HG03175 (cell line): Measurements from ENCODE around the gene HACL1.

Source experiments
- ATAC-seq: cut with Tn5 transposase; IDR thresholded peaks from one replicate; pipeline ENCODE4 v1.9.1; 2021; ENCODE audit warnings: mild to moderate bottlenecking, moderate library complexity; ENCODE audit not compliant: unreplicated experiment

HACL1 gene

DNA sequence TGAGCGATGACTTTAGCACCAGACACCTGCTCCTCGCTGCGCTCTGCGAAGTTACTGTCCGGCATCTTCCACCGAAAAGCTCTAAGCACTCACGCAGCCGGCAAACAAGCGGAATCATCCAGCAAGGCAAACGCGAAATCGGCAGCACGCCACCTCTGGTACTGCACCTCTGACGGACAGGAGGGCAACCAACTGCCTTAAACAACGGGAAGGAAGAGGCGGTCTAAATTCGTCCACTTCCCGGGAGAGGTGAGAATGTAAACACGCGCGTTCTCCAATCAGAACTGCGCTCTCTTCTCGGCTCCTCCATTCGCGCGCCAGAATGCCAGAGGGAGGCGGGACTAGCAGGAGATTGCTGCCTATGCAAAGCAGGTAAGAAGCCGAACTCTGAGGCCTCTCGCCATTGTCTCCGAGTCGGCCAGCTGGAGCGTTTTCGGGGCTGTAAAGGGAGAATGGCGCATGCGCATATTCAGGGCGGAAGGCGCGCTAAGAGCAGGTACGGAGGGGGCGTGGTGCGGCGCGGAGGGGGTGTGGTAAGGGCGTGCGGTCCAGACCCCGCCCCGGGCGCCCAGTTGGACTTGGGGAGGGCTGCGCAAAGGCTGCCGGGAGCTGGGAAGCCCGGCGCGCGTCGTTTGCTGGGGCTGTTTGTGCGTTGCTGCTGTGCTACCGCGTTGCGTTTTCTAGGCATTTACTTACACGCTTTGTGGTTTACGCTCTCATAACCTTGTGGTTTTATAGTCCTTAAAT lies at the start of gene HACL1, which contains the start of gene BTD:
HACL1 (minus strand) TSS at position 171 of the 747 bp plus-strand sequence; CDS start at position 65, 106 bp downstream.
BTD (plus strand) TSS at position 347 of the 747 bp plus-strand sequence. CDS start 33,695 bp downstream, outside the sequence.
- ATAC-seq, result peak; percentile 95

GRCh38 chr3:15649858-15650257 lies 48.5 kb upstream of the HACL1 start:
- ATAC-seq, result no peak

DNA sequence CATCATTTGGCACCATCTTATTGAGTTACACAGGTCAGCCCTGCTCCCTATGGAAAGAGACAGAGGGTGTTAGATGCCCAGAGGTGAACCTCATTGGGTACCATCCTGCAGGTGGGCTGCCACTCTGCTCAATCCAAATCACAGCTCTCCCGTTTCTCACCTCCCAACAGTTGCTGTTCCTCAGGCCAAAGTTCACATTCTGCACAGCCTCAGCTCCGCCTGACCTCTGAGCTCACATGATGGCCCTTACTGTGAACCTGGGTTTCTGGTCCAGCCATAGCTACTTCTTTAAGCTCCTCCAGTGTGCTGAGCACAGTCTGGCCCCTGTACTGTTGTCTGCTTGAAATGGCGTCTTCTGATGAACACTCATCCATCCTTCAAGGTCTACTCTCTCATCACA lies 48.0 kb upstream of the HACL1 start:
- no peak for ATAC-seq

- peak; percentile 95 for ATAC-seq
Observed at GRCh38 chr3:15647611-15648167, 46.3 kb upstream of the HACL1 start.

GRCh38 chr3:15646851-15647511 lies 45.6 kb upstream of the HACL1 start:
- ATAC-seq, result peak; percentile 27

GRCh38 chr3:15645740-15646501 lies 44.6 kb upstream of the HACL1 start:
- ATAC-seq, result no peak

GRCh38 chr3:15645246-15645645 lies 43.9 kb upstream of the HACL1 start:
- ATAC-seq, result no peak

DNA sequence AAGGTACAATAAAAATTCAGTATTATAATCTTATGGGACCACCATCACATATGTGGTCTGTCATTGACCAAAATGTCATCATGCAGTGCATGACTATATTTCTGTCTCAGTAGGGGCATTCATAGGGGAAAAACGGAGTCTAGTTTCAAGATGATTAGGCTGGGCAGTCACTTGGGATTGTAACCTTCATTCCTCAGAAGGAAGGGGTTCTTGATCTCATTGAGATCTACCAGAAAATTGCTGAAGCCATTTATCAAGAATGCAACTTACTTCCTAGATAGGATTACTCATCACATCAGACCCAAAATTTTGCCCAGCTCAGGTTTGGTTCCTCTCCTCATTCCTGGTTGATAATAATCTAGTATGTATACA lies 37.5 kb upstream of the HACL1 start:
- ATAC-seq, result no peak

DNA sequence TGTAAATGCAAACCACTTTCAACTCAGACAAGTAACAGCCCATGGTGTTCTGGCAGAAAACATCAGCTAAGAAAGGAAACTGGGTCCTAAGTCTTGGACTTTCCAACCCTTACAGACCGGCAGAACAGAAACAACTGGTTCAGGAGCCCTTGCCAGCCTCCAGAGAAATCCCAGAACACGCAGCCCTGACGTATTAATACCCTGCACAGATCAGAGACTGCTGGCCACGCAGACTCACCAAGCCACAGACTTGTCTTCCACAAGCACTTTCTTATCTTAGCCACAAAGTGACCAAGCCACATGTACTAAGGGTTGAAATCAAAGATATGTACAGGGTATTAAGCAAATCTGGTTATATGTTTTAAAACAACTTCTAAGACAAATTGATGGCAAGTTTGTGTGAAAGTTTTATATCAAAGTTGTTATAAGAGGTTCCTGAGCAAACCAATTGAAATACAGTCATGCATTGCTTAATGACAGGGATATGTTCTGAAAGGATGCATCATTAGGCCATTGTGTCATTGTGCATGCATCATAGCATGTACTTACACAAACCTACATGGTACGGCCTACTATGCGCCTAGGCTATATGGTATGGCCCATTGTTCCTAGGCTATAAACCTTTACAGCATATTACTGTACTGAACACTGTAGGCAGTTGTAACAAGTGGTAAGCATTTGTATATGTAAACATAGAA lies 37.0 kb upstream of the HACL1 start:
- no peak for ATAC-seq

GRCh38 chr3:15637131-15637951 lies 36.0 kb upstream of the HACL1 start:
- peak; percentile 32 for ATAC-seq

DNA sequence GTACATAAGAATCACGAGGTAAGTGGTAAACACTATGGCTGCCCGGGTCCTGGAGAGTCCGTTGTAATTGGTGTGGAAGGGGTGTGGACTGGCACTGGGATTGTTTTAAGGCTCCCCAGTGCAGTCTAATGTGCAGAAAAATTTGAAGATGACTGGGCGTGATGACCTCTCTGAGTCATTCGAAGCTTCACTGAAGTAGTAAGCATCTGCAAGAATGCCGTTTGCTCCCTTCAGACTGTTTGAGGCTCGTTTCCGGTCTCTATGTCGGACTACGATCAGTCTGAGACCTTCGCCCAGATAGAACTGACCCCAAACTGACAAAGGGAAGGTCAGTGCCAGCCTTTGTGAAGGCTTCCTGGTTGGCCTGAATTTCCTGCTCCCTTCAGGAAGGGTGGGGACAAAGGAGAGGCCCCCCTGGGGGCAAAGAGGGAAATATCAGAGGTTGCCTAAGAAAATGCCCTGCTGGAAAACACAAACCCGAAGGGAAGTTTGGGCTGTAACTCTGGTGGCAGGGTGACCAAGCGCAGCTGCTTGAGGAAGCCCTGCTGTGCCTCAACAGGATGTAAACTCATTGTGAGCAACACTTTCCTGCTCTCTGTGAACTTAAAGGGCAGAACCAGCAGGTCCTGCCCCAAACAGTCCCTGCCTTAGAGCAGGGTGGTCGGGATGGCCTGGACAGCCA lies 34.8 kb upstream of the HACL1 start:
- peak; percentile 70 for ATAC-seq

DNA sequence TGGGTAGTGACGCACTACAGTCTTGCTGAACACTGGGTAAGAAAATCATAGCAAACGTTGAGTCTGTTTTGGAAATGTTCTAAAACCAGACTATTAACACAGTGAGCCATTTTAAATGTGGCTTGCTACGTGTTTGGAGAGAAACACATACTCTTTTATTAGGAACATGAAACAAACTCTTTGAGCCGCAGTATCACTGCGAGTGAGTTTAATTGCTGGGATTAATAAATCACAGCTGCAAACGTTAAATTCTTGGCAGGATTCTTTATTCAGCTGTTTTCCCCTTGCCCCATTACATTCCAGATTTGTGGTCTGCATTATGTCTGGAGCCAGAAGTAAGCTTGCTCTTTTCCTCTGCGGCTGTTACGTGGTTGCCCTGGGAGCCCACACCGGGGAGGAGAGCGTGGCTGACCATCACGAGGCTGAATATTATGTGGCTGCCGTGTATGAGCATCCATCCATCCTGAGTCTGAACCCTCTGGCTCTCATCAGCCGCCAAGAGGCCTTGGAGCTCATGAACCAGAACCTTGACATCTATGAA lies 33.8 kb upstream of the HACL1 start:
- ATAC-seq, result no peak

GRCh38 chr3:15634671-15635070 lies 33.3 kb upstream of the HACL1 start:
- ATAC-seq, result no peak

GRCh38 chr3:15633766-15634598 lies 32.6 kb upstream of the HACL1 start:
- no peak for ATAC-seq

- ATAC-seq, result no peak
Observed at GRCh38 chr3:15633159-15633558, 31.8 kb upstream of the HACL1 start.

DNA sequence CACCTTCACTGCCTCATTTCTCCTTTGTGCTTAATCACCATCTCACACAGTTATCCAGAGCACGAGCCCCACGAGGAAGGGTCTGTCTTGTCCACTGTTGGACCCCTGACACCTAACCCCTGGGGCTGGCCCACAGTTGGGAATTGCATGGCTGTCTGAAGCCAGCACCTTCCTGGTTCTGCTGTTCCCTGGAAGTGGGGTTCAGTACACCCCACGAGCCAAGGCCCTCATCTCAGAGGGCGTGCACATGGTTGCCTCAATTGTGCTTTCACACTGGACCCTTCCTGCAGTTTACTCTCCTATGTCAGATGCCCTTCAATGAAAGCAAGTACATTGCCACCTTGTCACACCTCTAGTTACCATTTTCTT lies 30.8 kb upstream of the HACL1 start:
- ATAC-seq, result no peak

- ATAC-seq, result no peak
Observed at GRCh38 chr3:15631426-15632211, 30.2 kb upstream of the HACL1 start.
